Smooth muscle cell of trachea (primary cell): Measurements from ENCODE around the gene P2RY11. TPM values are rescaled to one million over a fixed set of nuclear protein-coding genes. Genes with fewer than 3 reads are reported as not detected.

Experiments used
- total RNA-seq: library from RNA; depleted of rRNA; stranded (reverse); fragments of >200 nt; gene quantifications from 2 replicates; pipeline ENCODE4 v1.2.1, GENCODE V29; 2014

P2RY11 gene, protein sequence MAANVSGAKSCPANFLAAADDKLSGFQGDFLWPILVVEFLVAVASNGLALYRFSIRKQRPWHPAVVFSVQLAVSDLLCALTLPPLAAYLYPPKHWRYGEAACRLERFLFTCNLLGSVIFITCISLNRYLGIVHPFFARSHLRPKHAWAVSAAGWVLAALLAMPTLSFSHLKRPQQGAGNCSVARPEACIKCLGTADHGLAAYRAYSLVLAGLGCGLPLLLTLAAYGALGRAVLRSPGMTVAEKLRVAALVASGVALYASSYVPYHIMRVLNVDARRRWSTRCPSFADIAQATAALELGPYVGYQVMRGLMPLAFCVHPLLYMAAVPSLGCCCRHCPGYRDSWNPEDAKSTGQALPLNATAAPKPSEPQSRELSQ
- total RNA-seq: 0.87 and 4.1 TPM in 2 replicates

DNA sequence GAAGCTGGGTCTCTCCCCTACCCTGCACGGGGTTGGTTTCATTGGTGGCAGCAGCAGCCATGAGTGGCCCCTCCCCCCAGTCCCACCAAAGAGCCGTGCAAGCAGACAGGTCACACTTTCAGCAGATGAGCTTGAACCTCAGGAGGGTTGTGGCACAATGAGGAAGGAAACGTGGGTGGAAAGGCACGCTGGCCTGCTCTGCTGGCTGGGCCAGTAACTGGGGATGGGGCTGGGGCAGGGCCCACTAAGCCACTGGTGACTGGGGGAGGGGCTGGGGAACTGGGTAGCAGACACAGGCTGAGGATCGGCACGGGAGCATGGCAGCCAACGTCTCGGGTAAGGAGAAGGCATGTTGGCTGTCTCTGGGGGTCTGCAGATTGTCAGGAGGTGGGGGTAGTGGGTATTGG lies at the start of gene P2RY11:
Gene P2RY11, plus strand, starts transcription at position 289 of the 407 bp plus-strand sequence. Its CDS starts 29 bp downstream, at position 318.

GRCh38 chr19:10085641-10086590 lies 25.6 kb upstream of the P2RY11 start, which contains the start of gene SHFL:
TSS of gene SHFL (plus strand) at chr19:10086317. CDS start at chr19:10086428, 111 bp downstream.

DNA sequence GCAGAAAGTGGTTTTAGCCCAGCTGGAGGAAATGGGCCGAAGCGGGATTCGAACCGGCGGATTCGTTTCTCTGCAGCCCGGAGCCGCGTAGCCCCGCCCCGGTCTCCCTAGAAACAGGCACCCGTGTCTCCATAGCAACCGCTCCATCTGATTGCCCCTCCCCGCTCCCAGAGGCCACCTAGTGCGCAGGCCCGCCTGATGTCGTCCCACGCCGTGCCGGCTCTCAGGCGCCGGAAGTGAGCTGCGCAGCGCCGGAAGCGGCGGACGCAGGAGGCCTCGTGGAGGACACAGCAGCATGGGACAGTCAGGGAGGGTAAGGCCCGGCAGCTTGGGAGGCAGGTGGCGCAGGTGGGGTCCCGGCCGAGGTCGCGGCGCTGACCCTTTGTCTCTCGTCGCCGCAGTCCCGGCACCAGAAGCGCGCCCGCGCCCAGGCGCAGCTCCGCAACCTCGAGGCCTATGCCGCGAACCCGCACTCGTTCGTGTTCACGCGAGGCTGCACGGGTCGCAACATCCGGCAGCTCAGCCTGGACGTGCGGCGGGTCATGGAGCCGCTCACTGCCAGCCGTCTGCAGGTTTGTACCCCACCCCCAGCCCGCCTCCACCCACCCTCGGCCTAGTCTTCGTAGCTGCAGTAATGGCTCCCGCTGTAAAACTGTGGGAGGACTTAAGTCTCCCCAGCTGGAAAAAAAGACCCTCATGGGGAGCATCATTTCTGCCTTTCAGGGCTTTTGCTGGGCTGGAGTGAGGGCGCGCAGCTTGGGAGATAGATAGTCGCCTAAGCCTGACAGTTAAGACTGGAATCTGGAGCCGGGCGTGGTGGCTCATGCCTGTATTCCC lies 5.2 kb upstream of the P2RY11 start, which contains the start of gene PPAN:
Gene PPAN, plus strand, starts transcription at position 263 of the 837 bp plus-strand sequence. Its CDS starts 33 bp downstream, at position 296.

Other genes with a start within 250 kb of the P2RY11 start
- gene OLFM2, start 175.2 kb upstream of the P2RY11 start, total RNA-seq: 4.1 and 6.1 TPM in 2 replicates
- 3.8 and 5.0 TPM in 2 replicates for gene COL5A3, start 101.2 kb upstream of the P2RY11 start, total RNA-seq
- gene RDH8, start 98.2 kb upstream of the P2RY11 start, total RNA-seq: not detected in 2 replicates
- 23.9 and 38.2 TPM in 2 replicates for gene SHFL, start 25.4 kb upstream of the P2RY11 start, total RNA-seq
- 0.44 and 0.66 TPM in 2 replicates for gene ANGPTL6, start 9.0 kb upstream of the P2RY11 start, total RNA-seq
- gene PPAN, start 5.3 kb upstream of the P2RY11 start, total RNA-seq: 13.7 and 26.0 TPM in 2 replicates
- gene EIF3G, start 8.2 kb downstream of the P2RY11 start, total RNA-seq: 309 and 329 TPM in 2 replicates
- 44.0 and 97.9 TPM in 2 replicates for gene DNMT1, start 83.3 kb downstream of the P2RY11 start, total RNA-seq
- 37.7 and 70.8 TPM in 2 replicates for gene S1PR2, start 119.6 kb downstream of the P2RY11 start, total RNA-seq
- gene MRPL4, start 140.5 kb downstream of the P2RY11 start, total RNA-seq: 25.3 and 29.5 TPM in 2 replicates
- gene ICAM1, start 159.4 kb downstream of the P2RY11 start, total RNA-seq: 1.7 and 15.9 TPM in 2 replicates
- gene ICAM4, start 175.3 kb downstream of the P2RY11 start, total RNA-seq: 1.2 and 3.5 TPM in 2 replicates
- gene ICAM5, start 178.3 kb downstream of the P2RY11 start, total RNA-seq: 2.6 and 4.0 TPM in 2 replicates
- gene ZGLP1, start 198.1 kb downstream of the P2RY11 start, total RNA-seq: 0.29 and 0.50 TPM in 2 replicates
- 15.0 and 20.0 TPM in 2 replicates for gene FDX2, start 204.3 kb downstream of the P2RY11 start, total RNA-seq
- gene RAVER1, start 221.8 kb downstream of the P2RY11 start, total RNA-seq: 12.1 and 14.4 TPM in 2 replicates
- gene ICAM3, start 227.9 kb downstream of the P2RY11 start, total RNA-seq: 5.1 and 7.0 TPM in 2 replicates